Hepatocyte (in vitro differentiated cells): ENCODE results near the gene HRH3. TPM values are rescaled to one million over a fixed set of nuclear protein-coding genes. Genes with fewer than 3 reads are reported as not detected.
A peak's percentile ranks its signal among the peaks of the same experiment; 100 is the strongest.

ENCODE experiments used
- DNase-seq: peaks from one replicate; pipeline ENCODE4 v3.0.0-alpha.2; 2016; ENCODE audit warnings: low spot score
- H2AFZ ChIP-seq: fragments of 200-600 bp; sonication (generic); 2 replicates; pipeline ENCODE4 v1.6.0; 2016; ENCODE audit warnings: antibody characterized with exemption, mild to moderate bottlenecking
- H3K27ac ChIP-seq: fragments of 200-600 bp; sonication (generic); 2 replicates; pipeline ENCODE4 v1.5.1; 2016; ENCODE audit warnings: mild to moderate bottlenecking
- H3K27me3 ChIP-seq: fragments of 200-600 bp; sonication (generic); 2 replicates; pipeline ENCODE4 v1.6.1; 2016
- H3K36me3 ChIP-seq: fragments of 200-600 bp; sonication (generic); replicated peaks from 2 replicates; pipeline ENCODE4 v1.5.1; 2016; ENCODE audit warnings: low read depth; ENCODE audit not compliant: insufficient read depth
- H3K4me1 ChIP-seq: fragments of 200-600 bp; sonication (generic); 2 replicates; pipeline ENCODE4 v1.5.1; 2016; ENCODE audit warnings: mild to moderate bottlenecking, moderate library complexity; ENCODE audit not compliant: insufficient read depth
- H3K4me2 ChIP-seq: fragments of 200-600 bp; sonication (generic); 2 replicates; pipeline ENCODE4 v1.6.0; 2016
- H3K4me3 ChIP-seq: fragments of 200-600 bp; sonication (generic); 2 replicates; pipeline ENCODE4 v1.5.1; 2016; ENCODE audit warnings: mild to moderate bottlenecking
- H3K79me2 ChIP-seq: fragments of 200-600 bp; sonication (generic); 2 replicates; pipeline ENCODE4 v1.6.0; 2017; ENCODE audit warnings: mild to moderate bottlenecking
- H3K9me2 ChIP-seq: fragments of 200-600 bp; sonication (generic); replicated peaks from 2 replicates; pipeline ENCODE4 v1.6.0; 2017; ENCODE audit warnings: mild to moderate bottlenecking; ENCODE audit not compliant: insufficient read depth
- H3K9me3 ChIP-seq: fragments of 200-600 bp; sonication (generic); 2 replicates; pipeline ENCODE4 v1.5.1; 2016; ENCODE audit warnings: low read depth, mild to moderate bottlenecking
- H4K20me1 ChIP-seq: fragments of 200-600 bp; sonication (generic); 2 replicates; pipeline ENCODE4 v1.6.0; 2016; ENCODE audit warnings: mild to moderate bottlenecking; ENCODE audit not compliant: insufficient read depth, poor library complexity, severe bottlenecking
- EZH2 ChIP-seq: fragments of 200-600 bp; sonication (generic); IDR thresholded peaks from 2 replicates; pipeline ENCODE4 v1.6.1; 2016; ENCODE audit warnings: antibody characterized with exemption, mild to moderate bottlenecking, borderline replicate concordance
- EZH2phosphoT487 ChIP-seq: fragments of 200-600 bp; sonication (generic); IDR thresholded peaks from one replicate; pipeline ENCODE4 v1.6.1; 2018; ENCODE audit warnings: antibody characterized with exemption, mild to moderate bottlenecking, low read depth, moderate library complexity; ENCODE audit not compliant: unreplicated experiment, severe bottlenecking
- WGBS: methylation state at CpG from one replicate; pipeline ENCODE4 v1.1.6; 2016; ENCODE audit warnings: low lambda C conversion rate; ENCODE audit errors: missing lambda C conversion rate; 5-methylcytosine and 5-hydroxymethylcytosine counted together
- polyA plus RNA-seq: library from polyadenylated mRNA; unstranded; fragments of >200 nt; fragmentation: Nextera tagmentation; extraction: Ambion mirVana; gene quantifications from 2 replicates; pipeline ENCODE4 v1.2.1, GENCODE V29; 2016
- total RNA-seq: library from RNA; depleted of rRNA; stranded (reverse); fragments of >200 nt; gene quantifications from 2 replicates; pipeline ENCODE4 v1.2.3, GENCODE V29; 2014
- TF ChIP-seq, protein P1 (sequence below): fragments of 200-600 bp; sonication (generic); IDR thresholded peaks from 2 replicates; pipeline ENCODE4 v1.5.1; 2016; ENCODE audit warnings: antibody characterized with exemption, mild to moderate bottlenecking; ENCODE audit not compliant: poor library complexity

HRH3 gene
- total and polyA plus RNA-seq, 2 experiments from 2014 or later: not detected

GRCh38 chr20:62236766-62237513 is 16.9 kb upstream of the HRH3 start:
- H3K9me3 ChIP-seq: no peaks in the 10 kb centered on the region
- H2AFZ ChIP-seq: no peak overlapping the region
- H3K36me3 ChIP-seq: no peaks in the 10 kb centered on the region
- peaks cover 10% of the 10 kb centered on the region for H3K4me1 ChIP-seq
- 69% methylated on average over 28 of the region's 28 CpGs for whole genome bisulfite sequencing
- H3K27me3 ChIP-seq: no peaks in the 10 kb centered on the region
- TF ChIP-seq, protein P1, sequence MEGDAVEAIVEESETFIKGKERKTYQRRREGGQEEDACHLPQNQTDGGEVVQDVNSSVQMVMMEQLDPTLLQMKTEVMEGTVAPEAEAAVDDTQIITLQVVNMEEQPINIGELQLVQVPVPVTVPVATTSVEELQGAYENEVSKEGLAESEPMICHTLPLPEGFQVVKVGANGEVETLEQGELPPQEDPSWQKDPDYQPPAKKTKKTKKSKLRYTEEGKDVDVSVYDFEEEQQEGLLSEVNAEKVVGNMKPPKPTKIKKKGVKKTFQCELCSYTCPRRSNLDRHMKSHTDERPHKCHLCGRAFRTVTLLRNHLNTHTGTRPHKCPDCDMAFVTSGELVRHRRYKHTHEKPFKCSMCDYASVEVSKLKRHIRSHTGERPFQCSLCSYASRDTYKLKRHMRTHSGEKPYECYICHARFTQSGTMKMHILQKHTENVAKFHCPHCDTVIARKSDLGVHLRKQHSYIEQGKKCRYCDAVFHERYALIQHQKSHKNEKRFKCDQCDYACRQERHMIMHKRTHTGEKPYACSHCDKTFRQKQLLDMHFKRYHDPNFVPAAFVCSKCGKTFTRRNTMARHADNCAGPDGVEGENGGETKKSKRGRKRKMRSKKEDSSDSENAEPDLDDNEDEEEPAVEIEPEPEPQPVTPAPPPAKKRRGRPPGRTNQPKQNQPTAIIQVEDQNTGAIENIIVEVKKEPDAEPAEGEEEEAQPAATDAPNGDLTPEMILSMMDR: no peak
- TF ChIP-seq EZH2phosphoT487 (no peak), EZH2 (no peak)
- no peak overlapping the region for H3K4me2 ChIP-seq
- H3K79me2 ChIP-seq: peaks cover 33% of the 10 kb centered on the region
- H4K20me1 ChIP-seq: peaks cover 30% of the 10 kb centered on the region
- peak; percentile 44 for DNase-seq
- H3K4me3 ChIP-seq: no peak overlapping the region
- no peak overlapping the region for H3K27ac ChIP-seq
- H3K9me2 ChIP-seq: no peaks in the 10 kb centered on the region

DNA sequence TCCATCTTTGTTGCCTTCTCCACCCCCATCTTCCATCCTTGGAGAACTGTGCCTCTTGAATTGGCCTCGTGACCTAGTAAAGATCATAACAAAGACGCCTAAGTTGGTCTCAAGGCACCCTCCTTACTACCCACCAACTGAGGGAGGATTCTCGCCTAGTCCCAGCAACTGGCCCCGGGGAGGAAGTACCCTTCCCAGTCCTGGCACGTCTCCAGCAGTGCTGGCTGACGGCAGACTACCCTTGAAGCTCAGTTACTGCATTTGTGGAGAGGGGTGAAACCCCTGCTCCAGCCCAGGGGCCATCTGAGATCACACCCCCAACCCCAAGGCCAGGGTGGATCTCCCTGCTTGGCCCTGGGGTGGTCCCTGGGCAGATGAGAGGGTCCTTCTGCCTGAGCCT is 16.1 kb upstream of the HRH3 start:
- H3K27ac ChIP-seq: no peak overlapping the region
- H3K4me2 ChIP-seq: no peak overlapping the region
- no peak overlapping the region for H2AFZ ChIP-seq
- TF ChIP-seq, protein P1: no peak
- no peak for TF ChIP-seq EZH2
- TF ChIP-seq EZH2phosphoT487: no peak
- no peak overlapping the region for H3K4me3 ChIP-seq
- H3K27me3 ChIP-seq: no peaks in the 10 kb centered on the region
- H3K4me1 ChIP-seq: peaks cover 10% of the 10 kb centered on the region
- DNase-seq: no peak
- H3K9me3 ChIP-seq: no peaks in the 10 kb centered on the region
- peaks cover 26% of the 10 kb centered on the region for H3K79me2 ChIP-seq
- H3K9me2 ChIP-seq: no peaks in the 10 kb centered on the region
- peaks cover 22% of the 10 kb centered on the region for H4K20me1 ChIP-seq
- WGBS: 81% methylated on average over 6 of the region's 6 CpGs
- H3K36me3 ChIP-seq: no peaks in the 10 kb centered on the region

GRCh38 chr20:62235777-62236157 is 15.7 kb upstream of the HRH3 start:
- Histone ChIP-seq H4K20me1 (peaks cover 19% of the 10 kb centered on the region), H3K9me2 (no peaks in the 10 kb centered on the region), H3K27me3 (no peaks in the 10 kb centered on the region), H3K36me3 (no peaks in the 10 kb centered on the region), H3K4me2 (no peak overlapping the region), H3K79me2 (peaks cover 22% of the 10 kb centered on the region), H2AFZ (no peak overlapping the region), H3K4me3 (no peak overlapping the region), H3K4me1 (peaks cover 10% of the 10 kb centered on the region), H3K27ac (no peak overlapping the region), H3K9me3 (no peaks in the 10 kb centered on the region)
- DNase-seq: no peak
- WGBS: 98% methylated on average over 9 of the region's 9 CpGs
- TF ChIP-seq EZH2 (no peak), EZH2phosphoT487 (no peak)
- TF ChIP-seq, protein P1: no peak
